NCI-H187 (cell line): ENCODE measurements around the gene MAML3.
A peak's percentile ranks its signal among the peaks of the same experiment; 100 is the strongest.

Source experiments
- DNase-seq, 2 experiments: peaks; one replicate each; lab custom pipeline; 2025; lab: John Stamatoyannopoulos, UW

Gene MAML3

DNA sequence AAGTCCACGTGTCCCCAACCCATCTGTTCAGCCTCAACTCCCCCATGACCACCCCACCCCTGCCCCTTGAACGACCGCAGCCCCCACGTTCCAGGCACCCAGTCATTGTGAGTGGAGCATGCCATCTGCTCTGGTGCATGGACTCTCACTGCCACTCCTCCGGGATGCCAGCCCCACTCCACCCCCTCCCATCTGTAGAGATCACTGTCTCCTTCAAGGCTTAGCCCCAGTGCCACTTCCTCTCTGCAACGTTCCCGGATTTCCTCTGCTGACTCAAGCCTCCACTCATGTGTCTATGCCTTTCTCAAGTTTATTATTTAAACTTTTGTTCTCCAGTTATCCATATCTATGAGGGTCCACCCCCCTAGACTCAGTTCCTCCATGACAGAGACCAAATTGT lies 54.0 kb downstream of the MAML3 start:
- no peak for DNase-seq

DNA sequence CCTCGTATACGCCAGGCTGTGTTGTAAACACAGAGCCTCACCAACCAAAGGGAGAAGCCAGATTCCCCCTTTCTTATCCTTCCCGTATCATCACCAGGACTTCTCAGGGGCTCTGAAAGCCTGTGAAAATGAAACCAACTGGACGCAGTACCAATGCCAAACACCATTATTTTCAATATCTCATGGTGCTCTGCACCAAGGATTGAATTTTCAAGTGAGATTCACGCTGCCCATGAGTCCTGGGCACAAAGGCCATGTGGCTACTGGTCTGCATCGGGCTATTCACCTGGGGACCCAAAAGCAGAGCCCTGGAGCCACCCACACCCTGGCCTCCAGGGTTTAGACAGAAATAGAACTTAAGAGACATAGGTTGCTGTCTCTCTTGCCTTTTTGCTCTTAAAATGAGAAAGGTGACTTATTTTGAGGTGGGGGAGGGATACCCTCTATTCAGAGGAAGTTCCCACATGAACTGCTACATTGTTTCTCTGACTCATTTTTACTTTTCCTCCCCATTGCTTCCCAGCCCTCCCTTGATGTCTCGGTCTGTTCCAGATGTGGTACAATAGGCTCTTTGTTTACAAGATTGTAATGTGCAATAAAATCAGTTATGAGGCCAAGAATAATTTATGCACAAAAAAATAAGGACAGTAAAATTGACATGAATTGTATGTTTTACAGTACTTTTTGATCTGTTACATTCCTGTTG lies 55.4 kb downstream of the MAML3 start:
- no peak for DNase-seq

DNA sequence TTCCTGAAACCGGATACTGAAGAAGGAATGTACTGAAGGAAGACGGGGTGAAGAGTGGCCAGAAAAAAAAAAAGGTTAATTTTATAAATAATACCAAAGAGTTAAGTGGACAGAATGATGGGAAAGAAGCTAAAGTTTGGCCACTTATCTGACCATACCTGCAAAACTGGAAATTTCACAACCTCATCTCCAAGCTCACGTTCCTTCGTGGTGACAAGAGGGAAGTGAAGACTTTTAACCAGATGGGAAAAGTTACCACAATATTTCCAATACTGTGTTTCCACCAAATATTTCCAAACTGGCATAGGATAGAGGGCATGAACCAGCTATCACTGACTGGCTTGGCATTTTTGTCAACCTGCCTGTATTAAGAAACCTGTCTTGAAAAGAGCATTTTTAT lies 56.4 kb downstream of the MAML3 start:
- no peak for DNase-seq

DNA sequence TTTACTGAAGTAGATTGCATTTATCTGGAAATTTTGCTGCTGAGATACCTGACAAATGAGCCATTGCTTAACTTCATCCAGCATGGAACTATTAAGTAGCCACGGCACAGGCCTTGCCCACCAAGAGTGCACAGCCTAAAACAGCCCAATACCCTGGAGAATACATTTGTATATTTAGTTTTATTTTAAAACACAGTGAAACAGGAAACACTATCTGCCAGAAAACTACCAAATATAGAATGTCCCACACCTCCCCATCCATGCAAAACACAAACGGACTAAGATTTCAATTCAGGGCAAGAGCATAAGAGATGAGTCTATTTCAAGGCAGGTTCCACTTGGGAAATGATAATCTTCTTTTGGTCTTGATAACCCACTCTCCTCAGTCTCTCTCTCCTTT lies 57.1 kb downstream of the MAML3 start:
- DNase-seq: no peak

DNA sequence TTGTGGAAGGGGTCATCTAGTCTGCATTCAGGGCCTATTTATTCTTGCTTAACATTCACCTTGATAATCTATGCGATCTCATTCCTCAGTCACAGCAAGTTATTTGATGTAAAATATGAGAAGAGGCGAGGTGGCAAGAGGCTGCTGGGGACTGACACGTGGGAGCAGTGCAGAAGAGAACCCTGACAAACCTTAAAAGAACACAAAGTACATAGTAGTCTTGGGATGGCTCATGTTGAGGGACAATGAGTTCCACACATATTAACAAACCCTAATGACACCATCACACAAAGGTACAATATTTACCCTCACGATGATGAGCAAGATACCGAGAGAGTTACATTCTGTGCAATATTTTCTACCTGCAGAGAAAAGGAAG lies 57.5 kb downstream of the MAML3 start:
- no peak for DNase-seq

DNA sequence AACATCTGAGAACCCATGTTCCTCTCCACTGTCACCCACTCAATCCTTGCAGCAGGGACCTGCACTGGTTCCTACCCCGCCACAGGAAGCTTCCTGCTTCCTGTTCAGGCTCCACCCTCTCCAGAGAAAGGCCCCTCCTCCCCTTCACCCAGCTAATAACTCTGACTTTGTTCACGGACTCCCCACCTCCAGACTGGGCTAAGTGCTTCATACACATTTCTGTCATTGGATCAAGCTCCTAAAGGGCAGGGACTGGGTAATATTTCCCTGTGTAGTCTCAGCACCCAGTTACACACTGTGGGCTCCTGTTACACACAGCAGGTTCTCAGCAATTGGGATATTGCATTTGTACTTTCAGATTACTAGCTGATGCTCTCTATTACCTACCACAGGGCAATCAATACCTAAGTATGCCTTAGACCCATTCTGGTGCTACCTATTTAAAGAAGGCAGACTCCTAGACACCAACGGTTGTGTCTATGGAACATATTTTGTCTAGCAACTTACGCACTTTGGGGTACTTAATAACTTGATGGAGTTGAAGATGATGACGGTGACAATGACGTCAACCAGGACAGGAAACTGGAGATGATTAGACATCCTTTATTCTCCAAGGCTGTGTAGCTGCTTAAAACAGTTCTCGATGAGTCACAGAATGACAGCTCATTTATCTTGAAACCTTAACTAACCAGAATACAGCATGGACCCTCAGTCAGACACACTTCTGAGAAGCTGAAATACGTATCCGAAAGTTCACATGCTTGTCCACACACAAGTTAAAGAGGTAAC lies 58.1 kb downstream of the MAML3 start:
- DNase-seq: no peak

DNA sequence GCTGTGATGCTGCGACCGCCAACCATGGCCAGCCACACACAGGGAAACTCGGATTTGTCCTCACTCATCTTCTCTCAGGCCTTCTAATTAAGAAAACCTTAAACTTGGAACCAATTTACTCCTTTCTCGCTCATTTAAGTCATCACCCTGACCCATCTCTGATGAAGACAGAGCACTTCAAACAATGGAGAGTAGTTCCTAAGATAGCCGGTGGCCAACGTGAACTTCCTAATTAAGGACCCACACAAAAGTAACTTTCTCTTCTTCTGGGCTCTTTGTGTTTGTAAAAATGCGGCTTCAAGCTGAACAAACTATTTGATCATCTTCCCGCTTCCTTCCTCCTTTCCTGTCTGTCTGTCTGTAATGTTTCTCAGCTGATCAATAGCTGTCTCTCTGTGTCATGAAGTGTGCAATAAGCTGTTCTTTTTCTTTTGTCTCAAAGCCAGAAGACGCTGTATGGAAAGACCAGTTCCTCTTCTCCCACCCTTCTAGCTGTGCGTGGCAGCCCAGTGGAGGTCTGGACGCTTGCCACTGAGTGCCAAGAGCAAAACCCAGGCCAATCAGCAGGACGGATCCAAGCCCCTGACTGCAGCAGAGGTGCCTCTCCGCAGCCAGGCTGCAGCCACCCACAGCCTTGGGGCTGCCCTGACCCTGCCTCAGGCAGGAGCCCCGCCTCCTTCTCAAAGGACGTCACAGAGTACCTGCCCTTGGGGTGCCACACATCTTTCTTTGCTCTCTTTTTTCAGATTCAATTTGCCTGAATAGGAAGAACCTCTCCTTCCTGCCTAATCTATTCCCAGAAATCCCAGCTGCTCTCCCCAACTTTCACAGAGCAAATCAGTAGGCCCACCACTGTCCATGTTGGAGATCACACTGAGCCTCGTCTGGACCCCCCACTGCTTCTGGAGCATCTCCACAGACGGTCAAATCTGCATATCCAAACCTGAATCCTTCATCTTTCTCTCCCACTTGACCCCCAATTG lies 59.3 kb downstream of the MAML3 start:
- DNase-seq: no peak

DNA sequence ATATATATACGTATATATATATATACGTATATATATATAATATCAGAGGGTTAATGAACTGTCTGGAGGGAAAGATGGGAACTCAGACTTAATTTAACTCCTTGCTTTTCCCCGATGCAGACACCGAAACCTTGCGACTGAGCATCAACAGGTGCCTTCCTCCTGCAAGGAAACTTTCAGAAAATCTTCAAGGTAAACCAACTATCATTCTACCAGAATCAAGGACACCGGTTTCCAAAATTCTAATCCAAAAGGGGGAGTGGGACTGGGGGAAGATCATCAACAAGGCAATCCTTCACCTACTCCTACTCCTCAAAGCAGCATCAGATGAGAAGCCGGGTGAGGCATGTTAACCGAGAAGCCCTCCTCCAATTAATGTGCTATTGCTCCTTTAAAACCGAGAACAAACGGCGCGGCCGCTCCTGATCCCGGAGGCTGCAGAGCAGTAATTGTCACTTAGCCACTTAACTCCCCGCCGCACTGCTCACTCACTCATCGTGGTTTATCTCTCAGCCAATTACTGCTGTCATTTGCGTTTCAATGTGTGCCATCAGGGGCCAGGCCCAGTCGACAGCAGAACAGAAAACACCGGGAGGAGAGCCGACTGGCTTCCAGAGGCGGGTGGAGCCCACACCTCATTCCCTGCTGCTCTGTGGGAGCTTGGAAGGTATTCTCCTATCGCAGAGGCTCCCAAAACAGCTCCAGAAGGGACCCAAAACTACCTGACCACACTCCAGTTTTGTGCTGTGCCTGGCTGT lies 61.7 kb downstream of the MAML3 start:
- peak; percentile 69 to 84 for DNase-seq

DNA sequence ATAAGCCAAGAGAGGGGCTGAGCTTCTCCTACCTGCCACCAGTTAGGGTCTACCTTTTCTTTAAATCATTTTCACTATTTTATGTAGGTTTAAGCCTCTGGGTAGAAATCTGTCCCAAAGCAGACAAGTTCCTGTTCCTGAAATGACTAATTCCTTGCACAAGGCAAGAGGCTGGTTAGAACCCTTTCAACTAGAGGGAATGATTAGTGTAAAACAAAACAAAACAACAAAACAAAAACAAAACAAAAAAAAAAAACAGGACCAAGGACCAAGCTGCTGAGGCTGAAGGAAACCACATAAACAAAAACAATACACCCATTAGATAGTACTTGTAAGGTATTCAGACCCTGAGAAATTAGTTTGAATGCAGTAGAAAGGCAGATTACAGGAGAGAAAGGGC lies 62.7 kb downstream of the MAML3 start:
- no peak for DNase-seq

DNA sequence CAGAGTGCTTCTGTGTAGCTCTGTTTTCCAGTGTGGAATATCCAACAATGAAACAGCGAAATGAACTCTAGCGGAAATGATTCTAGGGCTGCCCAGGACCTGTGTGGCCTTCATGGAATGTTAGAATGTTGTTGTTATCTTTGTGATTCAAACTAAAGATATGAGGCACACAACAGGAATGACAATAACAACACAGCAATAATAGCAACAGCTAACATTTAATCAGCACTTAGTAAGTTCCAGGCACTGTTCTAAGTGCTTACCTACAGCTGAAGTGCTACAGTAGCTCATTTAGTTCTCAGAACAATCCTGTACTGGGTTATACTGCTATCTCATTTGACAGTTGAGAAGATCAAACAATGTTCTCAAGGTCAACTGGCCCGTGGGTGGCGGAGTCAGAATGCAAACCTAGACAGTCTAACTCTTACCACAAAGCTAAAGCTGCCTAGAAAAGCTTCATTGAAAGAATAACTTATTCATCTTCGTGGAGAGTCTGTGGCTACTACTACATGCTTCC lies 63.7 kb downstream of the MAML3 start:
- DNase-seq: no peak

DNA sequence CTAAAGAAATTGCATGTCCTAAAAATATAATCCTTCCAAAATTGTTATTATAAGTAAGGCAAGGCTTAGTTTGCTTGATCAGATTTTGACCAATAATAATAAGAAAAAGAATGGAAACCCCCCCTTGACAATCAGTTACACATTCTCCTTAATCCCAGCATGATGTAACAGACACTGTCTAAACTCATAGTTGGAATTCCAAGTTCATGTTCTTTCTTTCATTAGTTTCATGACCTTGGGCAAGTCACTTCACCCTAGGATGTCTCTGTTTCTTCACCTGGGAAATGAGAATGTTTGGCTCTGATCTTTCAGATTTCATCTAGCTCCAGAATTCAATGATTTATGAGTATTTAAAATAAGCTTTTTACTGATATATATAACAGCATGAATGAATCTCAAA lies 64.8 kb downstream of the MAML3 start:
- DNase-seq: no peak

DNA sequence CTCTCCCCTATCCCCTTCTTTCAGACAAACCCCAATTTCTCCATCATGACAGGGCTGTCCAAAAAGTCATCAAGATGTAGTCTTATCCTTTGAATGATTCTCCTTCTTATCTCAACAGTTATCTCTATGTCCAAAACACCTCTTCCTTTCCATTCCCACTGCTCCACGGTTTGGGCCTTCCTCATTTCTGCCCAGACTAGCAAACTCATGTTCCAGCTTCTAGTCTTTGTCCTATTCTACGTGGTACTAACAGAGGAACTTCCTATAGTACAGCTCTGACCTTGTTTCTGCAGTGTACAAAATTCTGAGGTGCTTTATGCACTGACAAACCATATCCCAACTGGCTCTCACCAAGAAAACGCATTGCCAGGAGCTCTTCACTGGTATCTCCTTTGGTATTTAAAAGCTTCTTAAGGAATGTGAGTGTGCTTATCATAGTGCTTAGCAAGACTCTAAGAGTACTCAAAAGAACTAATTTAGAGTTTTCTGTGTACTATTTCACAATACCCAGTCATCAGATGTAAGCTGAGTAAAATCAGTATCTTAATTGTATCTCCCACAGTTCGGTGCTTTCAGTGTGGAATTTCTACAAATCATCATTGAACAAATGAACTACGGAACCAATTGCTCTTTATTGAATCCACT lies 65.5 kb downstream of the MAML3 start:
- no peak for DNase-seq

DNA sequence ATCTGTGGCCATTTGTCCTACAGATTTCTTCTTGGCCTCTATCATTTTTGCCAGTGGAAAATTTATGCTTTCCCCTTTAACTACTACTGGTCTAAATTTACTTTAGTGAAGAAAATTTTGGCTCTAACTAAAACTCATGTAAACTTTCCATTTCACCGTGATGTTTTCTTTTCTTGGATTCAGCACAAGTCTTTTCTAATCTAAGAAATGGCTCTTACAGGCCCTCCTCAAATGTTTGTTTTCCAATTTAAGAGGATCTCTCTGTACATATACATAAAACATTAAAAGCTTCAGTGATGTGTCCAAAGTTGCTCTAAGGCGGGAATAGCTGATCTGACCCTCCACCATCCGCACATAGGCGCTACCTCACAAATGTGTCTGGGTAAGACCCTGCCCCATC lies 68.1 kb downstream of the MAML3 start:
- no peak for DNase-seq

DNA sequence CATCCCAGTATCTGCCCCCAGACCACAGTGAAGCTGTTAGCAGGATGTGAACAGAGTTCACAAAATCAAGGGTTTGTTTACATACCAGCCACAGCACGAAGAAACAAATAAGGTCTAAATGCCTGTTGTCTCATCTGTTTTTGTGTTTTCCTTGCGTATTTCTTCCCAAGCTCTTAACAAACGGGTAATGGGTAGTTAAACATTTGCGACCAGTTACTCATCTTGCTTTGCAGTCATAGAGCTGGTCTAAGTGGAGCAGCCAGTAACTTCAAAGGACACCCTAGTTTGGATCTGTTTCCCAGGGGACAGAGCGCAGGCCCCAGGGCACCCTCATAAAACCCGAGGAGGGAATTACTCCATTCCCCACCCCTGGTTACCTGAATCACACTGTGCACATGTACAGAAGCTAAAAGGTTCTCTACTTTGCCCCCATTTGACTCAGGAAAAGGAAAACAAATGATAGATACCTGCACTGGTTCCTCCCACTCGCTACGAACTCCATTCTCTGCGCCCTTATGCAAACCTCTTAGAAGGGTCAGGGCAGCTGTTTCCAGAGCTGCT lies 68.8 kb downstream of the MAML3 start:
- DNase-seq: no peak

DNA sequence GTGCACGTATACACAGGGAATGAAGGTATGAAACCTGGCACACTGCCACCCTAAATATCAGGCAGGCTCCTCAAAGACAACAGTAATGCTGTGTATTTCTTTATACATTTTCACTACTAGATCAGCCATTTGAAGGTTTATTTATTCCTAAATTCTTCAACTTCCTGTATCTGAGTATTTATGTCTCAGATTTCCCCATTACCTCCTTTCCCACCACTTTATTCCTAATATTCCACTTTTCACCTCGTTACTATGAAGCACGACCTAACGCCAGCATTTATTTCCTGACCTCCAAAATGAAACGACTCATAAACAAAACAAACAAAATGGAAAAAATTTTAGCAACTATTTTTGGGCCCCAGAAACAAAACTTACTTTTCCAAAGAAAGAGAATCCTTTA lies 69.6 kb downstream of the MAML3 start:
- DNase-seq: no peak

DNA sequence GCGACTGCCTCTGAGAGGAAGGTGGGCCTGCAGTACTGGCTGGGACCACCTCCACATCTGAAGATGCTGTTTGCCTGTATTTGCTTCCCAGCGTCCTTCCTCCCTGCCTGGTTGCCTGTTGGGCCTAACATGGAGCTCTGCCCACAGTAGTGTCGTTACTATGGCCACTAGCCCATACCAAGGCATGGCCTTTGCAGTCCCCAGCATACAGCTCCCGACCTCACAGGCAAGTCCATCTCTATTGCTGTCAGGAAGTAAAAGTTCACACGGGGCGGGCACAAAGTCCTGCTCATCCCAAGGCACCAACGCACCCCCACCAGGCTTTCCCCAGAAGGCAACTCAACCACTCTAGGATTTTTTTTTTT lies 71.6 kb downstream of the MAML3 start:
- no peak for DNase-seq

DNA sequence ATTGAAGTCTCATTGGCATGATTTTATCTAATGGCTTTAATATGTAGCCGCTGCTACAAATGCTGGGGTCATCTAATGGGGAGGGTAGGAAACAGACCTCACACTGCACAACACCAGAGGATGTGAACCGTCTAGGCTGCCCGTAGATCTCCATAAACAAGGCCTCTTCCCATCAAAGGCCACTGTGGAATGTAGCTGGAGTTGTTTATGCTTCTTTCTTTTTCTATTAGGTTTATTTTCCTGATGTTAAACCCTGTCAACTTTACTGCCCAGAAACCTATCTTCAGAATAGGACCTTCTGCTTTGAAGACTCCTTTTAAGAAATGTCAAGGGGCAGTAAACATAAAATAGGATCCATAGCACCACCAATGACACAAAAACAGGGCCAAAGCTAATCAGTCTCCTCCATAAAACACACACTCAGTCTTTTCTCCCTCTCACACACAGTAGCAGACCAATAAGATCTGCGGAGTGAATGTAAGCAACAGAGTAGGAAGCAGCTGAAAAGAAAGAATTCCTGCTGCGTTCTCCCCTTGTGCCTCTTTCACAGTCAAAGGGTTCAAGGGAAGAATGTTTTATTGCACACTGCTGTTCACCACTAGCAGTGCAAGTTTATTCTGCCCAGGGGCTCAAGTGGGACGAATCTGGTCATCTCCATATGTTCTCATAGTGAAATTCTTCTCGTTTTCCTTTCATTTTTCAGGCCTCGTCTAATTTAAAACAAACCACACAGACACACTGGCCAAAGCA lies 72.2 kb downstream of the MAML3 start:
- DNase-seq: no peak

DNA sequence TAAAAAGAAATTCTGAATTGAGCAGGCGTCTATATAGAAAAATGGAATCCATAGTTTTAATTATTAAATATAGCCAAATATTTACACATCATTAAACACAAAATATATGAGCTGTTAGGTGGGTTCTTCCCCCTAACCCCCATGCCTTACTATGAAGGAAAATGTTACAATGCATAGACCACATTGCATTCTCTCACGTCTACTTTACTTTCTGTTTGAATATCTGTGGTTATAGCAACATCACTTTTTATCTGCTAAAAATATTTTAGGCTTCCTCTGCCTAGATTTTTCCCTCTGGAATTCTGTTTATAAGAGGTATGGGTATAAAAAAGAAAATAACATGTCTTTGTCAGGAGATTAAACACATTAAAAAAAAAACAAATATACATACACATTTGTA lies 73.1 kb downstream of the MAML3 start:
- DNase-seq: no peak

DNA sequence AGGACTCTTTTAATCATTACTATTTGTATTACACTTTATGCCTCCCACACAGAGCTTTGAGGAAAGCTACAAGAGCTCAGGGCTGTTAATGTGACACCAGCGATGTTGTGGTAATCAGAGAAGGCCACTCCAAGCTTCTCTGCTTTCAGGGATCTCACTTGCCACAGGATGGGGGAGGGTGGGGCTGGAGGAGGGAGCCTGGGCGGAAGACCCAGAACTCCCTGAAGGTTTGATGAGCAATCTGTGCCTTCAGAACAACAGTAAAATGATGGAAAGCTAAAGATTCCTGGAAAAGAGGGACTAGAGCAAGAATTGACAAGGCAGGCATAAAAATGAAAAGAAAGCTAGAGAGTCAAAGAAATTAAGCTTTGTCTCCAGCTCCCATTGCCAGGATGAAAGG lies 75.6 kb downstream of the MAML3 start:
- DNase-seq: peak in 1 of 2 experiments; percentile 49

DNA sequence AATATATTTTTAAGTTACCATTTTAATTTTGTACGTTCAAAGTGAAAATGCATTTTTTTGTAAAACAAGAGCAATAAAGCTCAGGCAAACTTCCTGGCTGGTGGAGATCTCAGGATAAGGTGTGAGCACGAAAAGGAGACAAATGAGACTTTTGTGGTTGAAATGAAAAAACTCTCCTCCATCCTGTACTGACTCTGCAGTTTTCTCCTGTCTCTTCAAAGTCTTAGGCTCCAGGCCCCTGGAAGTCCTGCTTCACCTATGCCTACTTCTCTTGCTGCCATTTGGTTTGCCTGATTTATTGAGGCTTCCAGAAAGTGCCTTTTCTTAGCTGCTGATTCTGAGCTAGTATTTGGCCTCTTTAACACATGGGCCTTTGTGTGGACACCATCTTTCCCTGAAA lies 77.7 kb downstream of the MAML3 start:
- no peak for DNase-seq
